WERI-Rb-1 (cell line): ENCODE data around the gene EMP1.

Experiments
- DNase-seq: peaks from one replicate; pipeline ENCODE4 v3.0.0-alpha.2; 2020
- H3K27ac ChIP-seq: fragments of 250-450 bp; sonication (Bioruptor Pico); 2 replicates; pipeline ENCODE4 v1.5.1; 2020; ENCODE audit warnings: mild to moderate bottlenecking, moderate library complexity
- H3K27me3 ChIP-seq: fragments of 250-450 bp; sonication (Bioruptor Pico); 2 replicates; pipeline ENCODE4 v1.5.1; 2021; ENCODE audit warnings: mild to moderate bottlenecking, low read depth, moderate library complexity; ENCODE audit not compliant: insufficient read depth, severe bottlenecking
- H3K36me3 ChIP-seq: fragments of 250-450 bp; sonication (Bioruptor Pico); 2 replicates; pipeline ENCODE4 v1.5.1; 2020; ENCODE audit warnings: mild to moderate bottlenecking, moderate library complexity
- H3K4me3 ChIP-seq: 2 replicates; pipeline ENCODE4 v1.5.1; 2011; ENCODE audit warnings: low read depth, mild to moderate bottlenecking, control low read depth, low read length
- H3K9me3 ChIP-seq: fragments of 250-450 bp; sonication (Bioruptor Pico); 2 replicates; pipeline ENCODE4 v1.5.1; 2021; ENCODE audit warnings: mild to moderate bottlenecking, moderate library complexity; ENCODE audit not compliant: severe bottlenecking
- TF ChIP-seq, protein P1 (sequence below): IDR thresholded peaks from 2 replicates; pipeline ENCODE4 v1.5.1; 2011; ENCODE audit warnings: low read depth, mild to moderate bottlenecking, control low read depth, inconsistent platforms, low read length

Gene EMP1

DNA sequence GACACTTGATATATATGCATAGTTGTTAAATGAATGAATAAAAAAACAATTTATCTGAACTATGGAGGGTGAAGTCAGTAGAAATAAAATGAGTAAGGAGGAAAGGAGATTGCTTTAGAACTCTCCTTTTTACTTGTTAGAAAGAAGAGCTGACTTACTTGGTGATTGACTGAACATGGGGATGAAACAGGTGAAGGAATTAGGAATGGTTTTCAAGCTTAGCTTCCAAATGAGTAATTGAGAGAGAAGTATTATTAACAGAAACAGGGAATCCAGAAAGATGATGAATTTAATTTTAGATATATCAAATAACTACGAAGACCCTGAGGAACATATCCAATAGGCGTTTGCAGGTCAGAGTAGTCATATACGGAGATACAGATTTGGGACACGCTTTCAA lies 33.6 kb upstream of the EMP1 start:
- H3K27ac ChIP-seq: no peak overlapping the region
- no peaks in the 10 kb centered on the region for H3K9me3 ChIP-seq
- H3K27me3 ChIP-seq: no peaks in the 10 kb centered on the region
- TF ChIP-seq, protein P1, sequence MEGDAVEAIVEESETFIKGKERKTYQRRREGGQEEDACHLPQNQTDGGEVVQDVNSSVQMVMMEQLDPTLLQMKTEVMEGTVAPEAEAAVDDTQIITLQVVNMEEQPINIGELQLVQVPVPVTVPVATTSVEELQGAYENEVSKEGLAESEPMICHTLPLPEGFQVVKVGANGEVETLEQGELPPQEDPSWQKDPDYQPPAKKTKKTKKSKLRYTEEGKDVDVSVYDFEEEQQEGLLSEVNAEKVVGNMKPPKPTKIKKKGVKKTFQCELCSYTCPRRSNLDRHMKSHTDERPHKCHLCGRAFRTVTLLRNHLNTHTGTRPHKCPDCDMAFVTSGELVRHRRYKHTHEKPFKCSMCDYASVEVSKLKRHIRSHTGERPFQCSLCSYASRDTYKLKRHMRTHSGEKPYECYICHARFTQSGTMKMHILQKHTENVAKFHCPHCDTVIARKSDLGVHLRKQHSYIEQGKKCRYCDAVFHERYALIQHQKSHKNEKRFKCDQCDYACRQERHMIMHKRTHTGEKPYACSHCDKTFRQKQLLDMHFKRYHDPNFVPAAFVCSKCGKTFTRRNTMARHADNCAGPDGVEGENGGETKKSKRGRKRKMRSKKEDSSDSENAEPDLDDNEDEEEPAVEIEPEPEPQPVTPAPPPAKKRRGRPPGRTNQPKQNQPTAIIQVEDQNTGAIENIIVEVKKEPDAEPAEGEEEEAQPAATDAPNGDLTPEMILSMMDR: no peak
- H3K4me3 ChIP-seq: no peak overlapping the region
- H3K36me3 ChIP-seq: no peaks in the 10 kb centered on the region
- DNase-seq: no peak

DNA sequence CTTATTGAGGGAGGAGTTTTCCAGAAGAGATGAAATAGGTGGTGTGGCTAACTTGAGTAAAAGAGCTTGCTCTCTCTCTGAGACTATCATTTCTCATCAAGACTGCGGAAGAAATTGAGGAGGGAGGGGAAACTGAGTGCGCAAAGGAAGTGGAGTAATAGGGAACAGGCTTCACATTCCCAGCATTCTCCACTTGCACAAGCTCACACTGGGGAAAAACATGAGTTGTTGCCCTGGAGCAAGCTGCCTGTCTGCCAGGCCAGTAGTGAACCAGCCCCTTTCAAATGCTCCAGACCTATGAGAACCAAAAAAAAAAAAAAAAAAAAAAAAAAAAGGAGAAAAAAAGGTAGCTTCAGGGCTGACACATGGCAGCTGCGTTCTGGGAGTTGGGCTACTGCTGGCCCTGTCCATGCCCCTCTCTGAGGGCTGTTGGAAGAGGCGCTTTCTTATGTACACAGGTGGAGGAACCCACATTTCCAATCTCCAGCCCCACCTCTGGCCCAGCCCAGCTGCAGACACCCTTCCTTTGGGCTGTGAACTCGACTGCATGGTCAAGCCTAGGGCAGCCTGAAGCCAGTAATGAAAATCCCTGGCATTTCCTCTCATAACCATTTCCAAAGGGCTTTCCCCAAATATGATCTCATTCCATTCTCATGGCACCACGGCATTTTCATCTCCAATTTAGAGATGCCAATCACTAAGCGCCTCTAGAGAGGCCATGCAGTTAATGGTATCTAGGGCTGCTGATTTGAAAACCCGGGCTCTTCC lies 32.5 kb upstream of the EMP1 start:
- H3K9me3 ChIP-seq: no peaks in the 10 kb centered on the region
- H3K36me3 ChIP-seq: no peaks in the 10 kb centered on the region
- no peak overlapping the region for H3K27ac ChIP-seq
- DNase-seq: no peak
- no peak overlapping the region for H3K4me3 ChIP-seq
- H3K27me3 ChIP-seq: no peaks in the 10 kb centered on the region
- TF ChIP-seq, protein P1: no peak

DNA sequence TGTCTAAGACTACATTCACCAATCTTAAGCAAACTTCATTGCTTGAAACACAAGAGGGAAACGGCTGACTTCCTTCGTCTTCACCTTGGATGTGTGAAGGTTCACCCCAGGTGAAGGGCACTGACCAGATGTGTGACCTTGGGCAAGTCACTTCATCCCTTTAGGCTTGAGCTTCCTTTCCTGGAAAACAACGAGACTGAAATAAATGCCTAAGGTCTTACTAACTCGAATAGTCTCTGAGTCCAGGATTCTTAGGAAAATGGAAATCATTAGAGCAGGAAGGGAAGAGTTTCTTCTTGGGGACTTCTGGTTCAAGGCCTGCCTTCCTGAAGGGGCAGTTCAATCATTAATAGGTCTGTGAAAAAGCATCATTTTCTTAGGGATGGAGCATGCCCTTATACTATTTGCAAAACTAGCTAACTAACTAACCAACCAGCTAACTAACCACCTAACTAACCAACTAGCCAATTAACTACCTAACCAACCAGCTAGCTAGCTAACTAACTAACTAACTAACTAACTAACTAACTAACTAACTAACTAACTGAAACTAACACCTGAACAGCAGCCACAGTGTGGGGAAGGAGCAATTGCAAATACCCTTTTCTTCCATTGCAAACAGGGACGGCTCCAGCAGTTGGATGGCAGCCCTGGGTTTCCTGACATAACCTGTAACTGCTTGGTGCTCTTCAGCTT lies 31.5 kb upstream of the EMP1 start:
- Histone ChIP-seq H3K27me3 (no peaks in the 10 kb centered on the region), H3K36me3 (no peaks in the 10 kb centered on the region), H3K27ac (no peak overlapping the region), H3K9me3 (no peaks in the 10 kb centered on the region), H3K4me3 (no peak overlapping the region)
- TF ChIP-seq, protein P1: no peak
- no peak for DNase-seq

- Histone ChIP-seq H3K4me3 (no peak overlapping the region), H3K9me3 (no peaks in the 10 kb centered on the region), H3K27me3 (no peaks in the 10 kb centered on the region), H3K27ac (no peak overlapping the region), H3K36me3 (no peaks in the 10 kb centered on the region)
- no peak for DNase-seq
- TF ChIP-seq, protein P1: no peak
Measured at GRCh38 chr12:13165617-13166041, 30.9 kb upstream of the EMP1 start.

- no peak overlapping the region for H3K4me3 ChIP-seq
- no peak overlapping the region for H3K27ac ChIP-seq
- H3K27me3 ChIP-seq: no peaks in the 10 kb centered on the region
- DNase-seq: no peak
- no peaks in the 10 kb centered on the region for H3K9me3 ChIP-seq
- H3K36me3 ChIP-seq: no peaks in the 10 kb centered on the region
- TF ChIP-seq, protein P1: no peak
Measured at GRCh38 chr12:13167226-13167625, 29.3 kb upstream of the EMP1 start.
